KMS-11 (cell line): ENCODE data around the gene CRYBB2.
"Not testable (repeated sequence)": the region's sequence is repeated elsewhere in the genome, so short reads cannot be mapped to it uniquely, and the experiment has no call there.

ENCODE experiments used
- H2AFZ ChIP-seq: fragments of 200-600 bp; sonication (generic); 2 replicates; pipeline ENCODE4 v1.6.1; 2016; ENCODE audit warnings: antibody characterized with exemption, mixed run types, low read depth
- H3K27ac ChIP-seq: fragments of 200-600 bp; sonication (generic); 2 replicates; pipeline ENCODE4 v1.6.1; 2016; ENCODE audit warnings: mild to moderate bottlenecking, mixed run types
- H3K27me3 ChIP-seq: fragments of 200-600 bp; sonication (generic); 2 replicates; pipeline ENCODE4 v1.6.1; 2017; ENCODE audit warnings: mild to moderate bottlenecking, low read depth, mixed run types, moderate library complexity; ENCODE audit not compliant: insufficient read depth
- H3K36me3 ChIP-seq: fragments of 200-600 bp; sonication (generic); 2 replicates; pipeline ENCODE4 v1.6.1; 2017; ENCODE audit warnings: mild to moderate bottlenecking, mixed run types; ENCODE audit not compliant: insufficient read depth
- H3K4me1 ChIP-seq: fragments of 200-600 bp; sonication (generic); 2 replicates; pipeline ENCODE4 v1.6.1; 2016; ENCODE audit warnings: mild to moderate bottlenecking, low read depth, mixed run types; ENCODE audit not compliant: poor library complexity, severe bottlenecking
- H3K4me2 ChIP-seq: fragments of 200-600 bp; sonication (generic); 2 replicates; pipeline ENCODE4 v1.7.0; 2016; ENCODE audit warnings: mild to moderate bottlenecking, mixed run types
- H3K4me3 ChIP-seq: fragments of 200-600 bp; sonication (generic); IDR thresholded peaks from 2 replicates; pipeline ENCODE4 v1.6.1; 2017; ENCODE audit warnings: low read depth, low read length, mixed read lengths; ENCODE audit not compliant: insufficient read depth
- H3K79me2 ChIP-seq: fragments of 200-600 bp; sonication (generic); 2 replicates; pipeline ENCODE4 v1.6.1; 2016; ENCODE audit warnings: low read depth, mixed run types; ENCODE audit not compliant: insufficient read depth
- H3K9ac ChIP-seq: fragments of 200-600 bp; sonication (generic); 2 replicates; pipeline ENCODE4 v1.6.1; 2016; ENCODE audit warnings: mild to moderate bottlenecking, mixed run types
- H4K20me1 ChIP-seq: fragments of 200-600 bp; sonication (generic); 2 replicates; pipeline ENCODE4 v1.6.1; 2016; ENCODE audit warnings: mild to moderate bottlenecking, mixed run types; ENCODE audit not compliant: insufficient read depth

Gene CRYBB2

GRCh38 chr22:25280118-25280517, 60.7 kb downstream of the CRYBB2 start:
- H3K4me1 ChIP-seq, H3K36me3 ChIP-seq, H4K20me1 ChIP-seq, H3K27ac ChIP-seq, H3K27me3 ChIP-seq, H3K4me2 ChIP-seq, H3K79me2 ChIP-seq, H2AFZ ChIP-seq, H3K9ac ChIP-seq, H3K4me3 ChIP-seq: not testable (repeated sequence)
